Measurements from ENCODE around the gene FAM83B. TPM values are rescaled to one million over a fixed set of nuclear protein-coding genes. Genes with fewer than 3 reads are reported as not detected.
"Not testable (repeated sequence)": the region's sequence is repeated elsewhere in the genome, so short reads cannot be mapped to it uniquely, and the experiment has no call there.

FAM83B gene
- total RNA-seq, 1 donor from 2014 or later, result not detected

- H3K9me3 ChIP-seq, result no peaks in the 10 kb centered on the region
- no peak overlapping the region for H3K4me3 ChIP-seq
- H3K36me3 ChIP-seq, result no peaks in the 10 kb centered on the region
- H3K27me3 ChIP-seq, result no peaks in the 10 kb centered on the region
- intact Hi-C loops (cut with DNase I), result no loop called here
- TF ChIP-seq, protein P1, sequence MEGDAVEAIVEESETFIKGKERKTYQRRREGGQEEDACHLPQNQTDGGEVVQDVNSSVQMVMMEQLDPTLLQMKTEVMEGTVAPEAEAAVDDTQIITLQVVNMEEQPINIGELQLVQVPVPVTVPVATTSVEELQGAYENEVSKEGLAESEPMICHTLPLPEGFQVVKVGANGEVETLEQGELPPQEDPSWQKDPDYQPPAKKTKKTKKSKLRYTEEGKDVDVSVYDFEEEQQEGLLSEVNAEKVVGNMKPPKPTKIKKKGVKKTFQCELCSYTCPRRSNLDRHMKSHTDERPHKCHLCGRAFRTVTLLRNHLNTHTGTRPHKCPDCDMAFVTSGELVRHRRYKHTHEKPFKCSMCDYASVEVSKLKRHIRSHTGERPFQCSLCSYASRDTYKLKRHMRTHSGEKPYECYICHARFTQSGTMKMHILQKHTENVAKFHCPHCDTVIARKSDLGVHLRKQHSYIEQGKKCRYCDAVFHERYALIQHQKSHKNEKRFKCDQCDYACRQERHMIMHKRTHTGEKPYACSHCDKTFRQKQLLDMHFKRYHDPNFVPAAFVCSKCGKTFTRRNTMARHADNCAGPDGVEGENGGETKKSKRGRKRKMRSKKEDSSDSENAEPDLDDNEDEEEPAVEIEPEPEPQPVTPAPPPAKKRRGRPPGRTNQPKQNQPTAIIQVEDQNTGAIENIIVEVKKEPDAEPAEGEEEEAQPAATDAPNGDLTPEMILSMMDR (IDR thresholded peaks at IDR 0.05), result no peak
- H3K4me1 ChIP-seq, result no peaks in the 10 kb centered on the region
- DNase-seq (ENCODE audit: low spot score in 2 of 2), result no peak
- no peak overlapping the region for H3K27ac ChIP-seq
Measured at GRCh38 chr6:54959820-54960219, 113.2 kb downstream of the FAM83B start.

DNA sequence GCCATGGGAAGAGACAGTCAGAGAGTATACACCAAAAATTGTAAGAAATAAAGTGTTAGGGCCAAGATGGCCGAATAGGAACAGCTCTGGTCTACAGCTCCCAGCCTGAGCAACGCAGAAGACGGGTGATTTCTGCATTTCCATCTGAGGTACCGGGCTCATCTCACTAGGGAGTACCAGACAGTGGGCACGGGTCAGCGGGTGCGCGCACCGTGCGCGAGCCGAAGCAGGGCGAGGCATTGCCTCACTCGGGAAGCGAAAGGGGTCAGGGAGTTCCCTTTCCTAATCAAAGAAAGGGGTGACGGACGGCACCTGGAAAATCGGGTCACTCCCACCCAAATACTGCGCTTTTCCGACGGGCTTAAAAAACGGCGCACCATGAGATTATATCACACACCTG is 114.8 kb downstream of the FAM83B start:
- H3K27ac ChIP-seq; H3K36me3 ChIP-seq; H3K4me3 ChIP-seq; H3K27me3 ChIP-seq; H3K4me1 ChIP-seq; intact Hi-C loops (cut with DNase I); H3K9me3 ChIP-seq; DNase-seq (ENCODE audit: low spot score in 2 of 2): not testable (repeated sequence)

DNA sequence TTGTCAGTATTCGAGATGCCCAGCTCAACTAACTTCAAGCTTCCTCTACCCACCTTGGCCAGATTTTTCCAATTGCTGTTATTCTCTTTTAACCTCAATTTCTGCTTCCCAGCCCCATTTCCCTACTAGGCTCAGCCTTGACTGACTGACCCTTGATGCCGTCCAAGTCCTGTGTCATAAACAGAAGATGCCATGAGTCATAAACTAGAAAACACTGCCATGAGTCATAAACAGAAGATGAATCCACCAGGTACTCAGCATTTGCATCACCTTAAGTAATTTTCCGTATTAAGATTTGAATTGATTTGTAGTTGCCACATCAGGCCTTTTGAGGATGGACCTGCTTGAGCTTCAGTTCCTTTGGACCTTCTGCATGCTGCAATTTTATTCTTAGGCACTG is 123.8 kb downstream of the FAM83B start:
- H3K27ac ChIP-seq, result no peak overlapping the region
- no peaks in the 10 kb centered on the region for H3K27me3 ChIP-seq
- H3K36me3 ChIP-seq, result no peaks in the 10 kb centered on the region
- H3K9me3 ChIP-seq, result no peaks in the 10 kb centered on the region
- TF ChIP-seq, protein P1 (IDR thresholded peaks at IDR 0.05), result no peak
- H3K4me1 ChIP-seq, result no peaks in the 10 kb centered on the region
- DNase-seq (ENCODE audit: low spot score in 2 of 2), result no peak
- no peak overlapping the region for H3K4me3 ChIP-seq
- intact Hi-C loops (cut with DNase I), result no loop called here

GRCh38 chr6:54971825-54972224 is 125.3 kb downstream of the FAM83B start:
- Histone ChIP-seq H3K9me3 (no peaks in the 10 kb centered on the region), H3K4me3 (no peak overlapping the region), H3K27me3 (no peaks in the 10 kb centered on the region), H3K36me3 (no peaks in the 10 kb centered on the region), H3K4me1 (no peaks in the 10 kb centered on the region), H3K27ac (no peak overlapping the region)
- no peak for DNase-seq (ENCODE audit: low spot score in 2 of 2)
- TF ChIP-seq, protein P1 (IDR thresholded peaks at IDR 0.05), result no peak
- intact Hi-C loops (cut with DNase I), result no loop called here

GRCh38 chr6:54979161-54979560 is 132.6 kb downstream of the FAM83B start:
- H3K36me3 ChIP-seq; H3K4me3 ChIP-seq; H3K9me3 ChIP-seq; DNase-seq (ENCODE audit: low spot score in 2 of 2); H3K27ac ChIP-seq; intact Hi-C loops (cut with DNase I); H3K27me3 ChIP-seq; H3K4me1 ChIP-seq: not testable (repeated sequence)

DNA sequence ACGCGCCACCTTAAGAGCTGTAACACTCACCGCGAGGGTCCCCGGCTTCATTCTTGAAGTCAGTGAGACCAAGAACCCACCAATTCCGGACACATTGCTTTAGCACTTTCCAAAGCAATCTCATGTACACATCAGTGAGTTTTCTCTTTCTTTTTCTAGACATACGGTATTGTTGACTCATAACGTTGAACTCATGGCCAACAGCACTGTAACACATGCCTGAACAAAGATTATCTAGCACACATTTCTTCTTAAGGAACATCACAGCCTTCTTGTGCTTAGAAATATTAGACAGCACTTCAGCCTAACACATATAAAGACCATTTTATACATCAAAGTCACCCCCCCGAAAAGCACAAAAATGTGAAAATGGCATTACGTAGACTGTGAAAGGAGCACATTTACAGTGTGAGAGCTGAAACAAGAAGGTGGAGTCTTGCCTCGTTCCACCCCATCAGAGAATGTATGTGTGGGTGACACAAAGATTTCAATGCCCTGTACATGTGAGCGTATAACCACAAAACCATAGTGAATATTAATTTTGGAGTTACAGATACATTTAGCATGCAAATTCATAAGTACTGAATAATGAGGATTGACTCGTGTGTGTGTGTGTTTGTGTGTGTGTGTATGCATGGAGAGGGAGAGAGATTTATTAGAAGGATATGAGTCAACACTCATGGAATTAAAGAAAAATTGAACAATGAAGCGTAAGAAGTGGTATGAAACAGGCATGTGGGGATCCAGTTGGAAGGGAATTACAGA is 134.1 kb downstream of the FAM83B start:
- Histone ChIP-seq H3K27ac (no peak overlapping the region), H3K4me3 (no peak overlapping the region), H3K36me3 (no peaks in the 10 kb centered on the region), H3K9me3 (peaks cover 0 to 3% of the 10 kb centered on the region in 2 donors), H3K4me1 (no peaks in the 10 kb centered on the region), H3K27me3 (no peaks in the 10 kb centered on the region)
- intact Hi-C loops (cut with DNase I), result no loop called here
- no peak for DNase-seq (ENCODE audit: low spot score in 2 of 2)
- TF ChIP-seq, protein P1 (IDR thresholded peaks at IDR 0.05), result no peak

DNA sequence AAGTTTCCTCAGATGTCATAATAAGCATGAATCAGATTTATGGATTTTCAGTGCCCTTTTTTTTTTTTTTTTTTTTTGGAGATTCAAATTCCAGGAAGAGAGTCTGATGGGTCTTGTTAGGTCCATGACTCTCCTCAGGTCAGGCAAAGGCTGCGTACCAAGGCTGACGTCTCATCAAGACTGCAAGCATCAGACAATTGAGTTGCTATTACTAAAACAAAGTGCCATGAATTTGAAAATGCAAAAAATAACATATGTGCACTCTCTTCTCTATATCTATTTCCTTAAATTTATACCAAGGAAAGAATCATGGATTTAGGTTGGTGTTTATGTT is 134.7 kb downstream of the FAM83B start:
- H3K4me1 ChIP-seq, result no peaks in the 10 kb centered on the region

More for the DNA sequence above, 134.7 kb downstream of the FAM83B start:
- no peak overlapping the region for H3K4me3 ChIP-seq
- TF ChIP-seq, protein P1 (IDR thresholded peaks at IDR 0.05), result no peak
- H3K27ac ChIP-seq, result no peak overlapping the region
- intact Hi-C loops (cut with DNase I), result no loop called here
- H3K27me3 ChIP-seq, result no peaks in the 10 kb centered on the region
- H3K36me3 ChIP-seq, result no peaks in the 10 kb centered on the region
- H3K9me3 ChIP-seq, result peaks cover 0 to 3% of the 10 kb centered on the region in 2 donors
- no peak for DNase-seq (ENCODE audit: low spot score in 2 of 2)
